Stimulated activated CD4-positive, alpha-beta T cell treated with anti-CD3 and anti-CD28 coated beads, Interleukin-1b, Interleukin-23, amount 100 ng/mL, for 4 hours (primary cell): ENCODE data around the gene CNPY3.
A peak's percentile ranks its signal among the peaks of the same experiment; 100 is the strongest.

Source experiments
- DNase-seq, 2 donors: peaks; one replicate each; pipeline ENCODE4 v3.0.0-alpha.2; 2020; ENCODE audit warnings: low read depth in 2 of 2

Gene CNPY3

GRCh38 chr6:42960243-42961019 lies 31.2 kb downstream of the CNPY3 start, which contains the start of gene GNMT:
TSS of gene GNMT (plus strand) at chr6:42960754. CDS start at chr6:42960768, 14 bp downstream.
- DNase-seq = no peak

GRCh38 chr6:42961020-42961470 lies 31.8 kb downstream of the CNPY3 start:
- DNase-seq = no peak

GRCh38 chr6:42962096-42962495 lies 32.8 kb downstream of the CNPY3 start:
- DNase-seq = no peak

GRCh38 chr6:42962502-42963178 lies 33.4 kb downstream of the CNPY3 start:
- no peak for DNase-seq

GRCh38 chr6:42963179-42963854 lies 34.0 kb downstream of the CNPY3 start:
- DNase-seq = no peak

GRCh38 chr6:42963855-42964605 lies 34.8 kb downstream of the CNPY3 start:
- DNase-seq = no peak

GRCh38 chr6:42966571-42966970 lies 37.3 kb downstream of the CNPY3 start:
- no peak for DNase-seq

GRCh38 chr6:42967228-42967627 lies 37.9 kb downstream of the CNPY3 start:
- no peak for DNase-seq

GRCh38 chr6:42968126-42968701 lies 38.9 kb downstream of the CNPY3 start:
- no peak for DNase-seq

- DNase-seq = no peak
These were observed 39.5 kb downstream of the CNPY3 start for GRCh38 chr6:42968783-42969182.

GRCh38 chr6:42969431-42969830 lies 40.2 kb downstream of the CNPY3 start:
- DNase-seq = no peak

- no peak for DNase-seq
These were observed 40.7 kb downstream of the CNPY3 start for GRCh38 chr6:42969934-42970333.

- DNase-seq = no peak
These were observed 41.8 kb downstream of the CNPY3 start for GRCh38 chr6:42970871-42971612.

- DNase-seq = no peak
These were observed 42.6 kb downstream of the CNPY3 start for GRCh38 chr6:42971746-42972327.

- DNase-seq = no peak
These were observed 44.6 kb downstream of the CNPY3 start for GRCh38 chr6:42973926-42974325.

- DNase-seq = no peak
These were observed 45.7 kb downstream of the CNPY3 start for GRCh38 chr6:42974919-42975505.

GRCh38 chr6:42978487-42978838 lies 49.2 kb downstream of the CNPY3 start:
- no peak for DNase-seq

- peak; percentile 84 to 89 for DNase-seq
These were observed 49.7 kb downstream of the CNPY3 start, which contains the start of gene PEX6 for GRCh38 chr6:42978839-42979522. TSS of gene PEX6 (minus strand) at chr6:42979181. CDS start at chr6:42979150, 31 bp downstream.

- no peak for DNase-seq
These were observed 50.4 kb downstream of the CNPY3 start for GRCh38 chr6:42979523-42980177.
